Measurements from ENCODE around the gene BARHL2.

DNA sequence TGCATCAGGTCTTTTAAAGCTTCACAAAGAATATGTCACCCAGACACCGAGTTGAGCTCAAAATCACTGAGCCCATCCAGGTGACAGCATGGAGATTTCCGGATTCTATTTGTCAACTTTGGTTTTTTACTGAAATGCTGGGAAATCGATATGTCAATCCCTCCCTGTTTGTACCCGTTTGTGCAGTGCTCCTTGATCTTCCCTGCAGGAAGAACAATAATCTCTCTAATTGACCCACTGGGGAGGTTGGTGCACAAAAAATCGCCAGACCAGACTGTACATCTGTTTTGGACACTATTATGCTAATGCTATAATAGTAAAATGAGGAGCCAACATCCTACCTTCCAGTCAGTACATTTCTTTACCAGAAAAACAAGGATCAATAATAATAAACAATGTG is 1.8 kb downstream of the BARHL2 start:
- TF ChIP-seq, protein P1, sequence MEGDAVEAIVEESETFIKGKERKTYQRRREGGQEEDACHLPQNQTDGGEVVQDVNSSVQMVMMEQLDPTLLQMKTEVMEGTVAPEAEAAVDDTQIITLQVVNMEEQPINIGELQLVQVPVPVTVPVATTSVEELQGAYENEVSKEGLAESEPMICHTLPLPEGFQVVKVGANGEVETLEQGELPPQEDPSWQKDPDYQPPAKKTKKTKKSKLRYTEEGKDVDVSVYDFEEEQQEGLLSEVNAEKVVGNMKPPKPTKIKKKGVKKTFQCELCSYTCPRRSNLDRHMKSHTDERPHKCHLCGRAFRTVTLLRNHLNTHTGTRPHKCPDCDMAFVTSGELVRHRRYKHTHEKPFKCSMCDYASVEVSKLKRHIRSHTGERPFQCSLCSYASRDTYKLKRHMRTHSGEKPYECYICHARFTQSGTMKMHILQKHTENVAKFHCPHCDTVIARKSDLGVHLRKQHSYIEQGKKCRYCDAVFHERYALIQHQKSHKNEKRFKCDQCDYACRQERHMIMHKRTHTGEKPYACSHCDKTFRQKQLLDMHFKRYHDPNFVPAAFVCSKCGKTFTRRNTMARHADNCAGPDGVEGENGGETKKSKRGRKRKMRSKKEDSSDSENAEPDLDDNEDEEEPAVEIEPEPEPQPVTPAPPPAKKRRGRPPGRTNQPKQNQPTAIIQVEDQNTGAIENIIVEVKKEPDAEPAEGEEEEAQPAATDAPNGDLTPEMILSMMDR (IDR thresholded peaks at IDR 0.05; ENCODE audit: insufficient read depth, low read length) = no peak
- TF ChIP-seq REST (IDR thresholded peaks at IDR 0.05; ENCODE audit: insufficient replicate concordance, low read depth) = no peak
